GM19467 (cell line): Measurements from ENCODE around the gene KMT5C.

Source experiments
- ATAC-seq: cut with Tn5 transposase; IDR thresholded peaks from one replicate; pipeline ENCODE4 v1.9.1; 2021; ENCODE audit warnings: mild to moderate bottlenecking, moderate library complexity; ENCODE audit not compliant: unreplicated experiment

KMT5C gene

GRCh38 chr19:55384131-55384919, 44.6 kb downstream of the KMT5C start, which contains the start of gene TMEM238:
Gene TMEM238, minus strand, starts transcription at chr19:55384292. Its CDS starts 33 bp downstream, at chr19:55384259.
- no peak for ATAC-seq

GRCh38 chr19:55384920-55385723, 45.4 kb downstream of the KMT5C start:
- ATAC-seq, result peak; percentile 50

- peak; percentile 68 for ATAC-seq
These were observed 46.2 kb downstream of the KMT5C start, which contains the start of gene RPL28 for GRCh38 chr19:55385724-55386492. Gene RPL28, plus strand, starts transcription at chr19:55385932. Its CDS starts 426 bp downstream, at chr19:55386358.

- ATAC-seq, result no peak
These were observed 46.9 kb downstream of the KMT5C start for GRCh38 chr19:55386493-55386971.

GRCh38 chr19:55387736-55388497, 48.2 kb downstream of the KMT5C start:
- no peak for ATAC-seq

GRCh38 chr19:55389386-55390317, 50.0 kb downstream of the KMT5C start:
- no peak for ATAC-seq

- no peak for ATAC-seq
These were observed 50.8 kb downstream of the KMT5C start for GRCh38 chr19:55390461-55390880.

- ATAC-seq, result no peak
These were observed 51.6 kb downstream of the KMT5C start for GRCh38 chr19:55391191-55391670.

- ATAC-seq, result no peak
These were observed 52.3 kb downstream of the KMT5C start for GRCh38 chr19:55391702-55392615.

GRCh38 chr19:55392820-55393761, 53.4 kb downstream of the KMT5C start:
- ATAC-seq, result no peak
